ENCODE data around the gene NEURL3. TPM values are rescaled to one million over a fixed set of nuclear protein-coding genes. Genes with fewer than 3 reads are reported as not detected.

NEURL3 gene
- total RNA-seq, 4 donors from 2014 or later: 0.40 TPM; not detected in 3

DNA sequence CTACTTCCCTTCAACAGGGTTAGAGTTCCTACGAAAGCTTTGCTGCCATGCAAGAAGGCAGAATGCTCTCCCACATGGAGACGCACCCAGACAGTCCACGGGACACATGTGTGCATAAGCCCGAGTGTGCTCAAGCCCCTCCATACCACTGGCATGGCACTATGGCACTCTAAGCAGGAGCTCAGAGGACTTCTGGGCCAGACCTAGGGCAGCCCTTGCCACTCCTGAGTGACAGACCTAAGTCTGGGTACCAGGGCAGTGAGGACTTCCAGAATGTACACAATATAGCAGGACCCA is 20.0 kb upstream of the NEURL3 start:
- H3K27ac ChIP-seq: no peak overlapping the region
- no peak for TF ChIP-seq POLR2A (IDR thresholded peaks at IDR 0.05)
- TF ChIP-seq, protein P1, sequence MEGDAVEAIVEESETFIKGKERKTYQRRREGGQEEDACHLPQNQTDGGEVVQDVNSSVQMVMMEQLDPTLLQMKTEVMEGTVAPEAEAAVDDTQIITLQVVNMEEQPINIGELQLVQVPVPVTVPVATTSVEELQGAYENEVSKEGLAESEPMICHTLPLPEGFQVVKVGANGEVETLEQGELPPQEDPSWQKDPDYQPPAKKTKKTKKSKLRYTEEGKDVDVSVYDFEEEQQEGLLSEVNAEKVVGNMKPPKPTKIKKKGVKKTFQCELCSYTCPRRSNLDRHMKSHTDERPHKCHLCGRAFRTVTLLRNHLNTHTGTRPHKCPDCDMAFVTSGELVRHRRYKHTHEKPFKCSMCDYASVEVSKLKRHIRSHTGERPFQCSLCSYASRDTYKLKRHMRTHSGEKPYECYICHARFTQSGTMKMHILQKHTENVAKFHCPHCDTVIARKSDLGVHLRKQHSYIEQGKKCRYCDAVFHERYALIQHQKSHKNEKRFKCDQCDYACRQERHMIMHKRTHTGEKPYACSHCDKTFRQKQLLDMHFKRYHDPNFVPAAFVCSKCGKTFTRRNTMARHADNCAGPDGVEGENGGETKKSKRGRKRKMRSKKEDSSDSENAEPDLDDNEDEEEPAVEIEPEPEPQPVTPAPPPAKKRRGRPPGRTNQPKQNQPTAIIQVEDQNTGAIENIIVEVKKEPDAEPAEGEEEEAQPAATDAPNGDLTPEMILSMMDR (IDR thresholded peaks at IDR 0.05): no peak
- DNase-seq: no peak
- 93 to 95% methylated on average over 3 to 4 of the region's 4 CpGs for WGBS, 2 donors
- H3K4me1 ChIP-seq: peaks cover 0 to 31% of the 10 kb centered on the region in 2 donors
- no peaks in the 10 kb centered on the region for H3K9me3 ChIP-seq
- H3K4me3 ChIP-seq (replicated peaks in 1 of 3): no peak overlapping the region
- intact Hi-C loops (cut with DNase I): loop anchor here (10.0 kb wide), 1 partner anchor 280 kb away; no protein-coding TSS in a partner anchor
- no peaks in the 10 kb centered on the region for H3K36me3 ChIP-seq
- H3K27me3 ChIP-seq: no peaks in the 10 kb centered on the region

DNA sequence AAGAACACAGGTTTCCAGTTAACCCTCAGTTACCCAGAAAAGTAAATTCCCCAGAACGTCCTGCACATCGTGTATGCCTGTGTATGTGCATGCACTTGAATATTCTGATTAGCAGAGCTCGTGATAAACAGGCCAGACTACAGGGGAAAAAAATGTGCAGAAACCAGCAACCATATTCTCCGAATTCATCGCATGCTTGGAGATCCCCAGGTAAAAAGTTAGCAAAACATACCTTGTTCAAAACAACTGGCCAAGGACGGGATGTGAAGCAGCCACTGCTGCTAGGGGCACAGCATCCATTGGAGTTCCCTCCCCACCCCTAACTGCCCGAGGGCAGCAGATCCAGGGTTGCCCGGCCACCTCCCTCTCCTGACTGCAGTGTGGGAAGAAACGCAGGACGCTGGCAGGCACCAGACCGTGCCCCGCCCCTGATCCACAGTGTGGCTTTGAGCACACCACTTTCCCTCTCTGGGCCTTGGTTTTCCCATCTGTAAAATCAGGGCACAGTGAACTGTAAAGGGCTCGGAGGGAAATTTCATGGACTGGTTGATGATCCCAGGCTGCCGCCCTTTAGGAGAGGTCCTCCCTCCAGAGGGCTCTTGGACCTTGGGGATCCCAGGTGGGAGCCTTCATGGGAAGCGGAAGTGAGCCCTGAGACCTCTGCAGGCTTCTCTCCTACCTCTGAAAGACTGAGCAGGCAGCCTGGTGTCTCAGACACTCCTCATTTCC is 19.5 kb upstream of the NEURL3 start:
- WGBS, 2 donors: 74 to 81% methylated on average over 14 to 15 of the region's 15 CpGs
- Histone ChIP-seq H3K27ac (no peak overlapping the region), H3K27me3 (no peaks in the 10 kb centered on the region), H3K9me3 (no peaks in the 10 kb centered on the region), H3K4me1 (peaks cover 0 to 31% of the 10 kb centered on the region in 2 donors), H3K36me3 (no peaks in the 10 kb centered on the region), H3K4me3 (replicated peaks in 1 of 3) (no peak overlapping the region)
- DNase-seq: no peak
- intact Hi-C loops (cut with DNase I): loop anchor here (10.0 kb wide), 1 partner anchor 280 kb away; no protein-coding TSS in a partner anchor
- TF ChIP-seq, protein P1 (IDR thresholded peaks at IDR 0.05): no peak
- TF ChIP-seq POLR2A (IDR thresholded peaks at IDR 0.05): no peak

DNA sequence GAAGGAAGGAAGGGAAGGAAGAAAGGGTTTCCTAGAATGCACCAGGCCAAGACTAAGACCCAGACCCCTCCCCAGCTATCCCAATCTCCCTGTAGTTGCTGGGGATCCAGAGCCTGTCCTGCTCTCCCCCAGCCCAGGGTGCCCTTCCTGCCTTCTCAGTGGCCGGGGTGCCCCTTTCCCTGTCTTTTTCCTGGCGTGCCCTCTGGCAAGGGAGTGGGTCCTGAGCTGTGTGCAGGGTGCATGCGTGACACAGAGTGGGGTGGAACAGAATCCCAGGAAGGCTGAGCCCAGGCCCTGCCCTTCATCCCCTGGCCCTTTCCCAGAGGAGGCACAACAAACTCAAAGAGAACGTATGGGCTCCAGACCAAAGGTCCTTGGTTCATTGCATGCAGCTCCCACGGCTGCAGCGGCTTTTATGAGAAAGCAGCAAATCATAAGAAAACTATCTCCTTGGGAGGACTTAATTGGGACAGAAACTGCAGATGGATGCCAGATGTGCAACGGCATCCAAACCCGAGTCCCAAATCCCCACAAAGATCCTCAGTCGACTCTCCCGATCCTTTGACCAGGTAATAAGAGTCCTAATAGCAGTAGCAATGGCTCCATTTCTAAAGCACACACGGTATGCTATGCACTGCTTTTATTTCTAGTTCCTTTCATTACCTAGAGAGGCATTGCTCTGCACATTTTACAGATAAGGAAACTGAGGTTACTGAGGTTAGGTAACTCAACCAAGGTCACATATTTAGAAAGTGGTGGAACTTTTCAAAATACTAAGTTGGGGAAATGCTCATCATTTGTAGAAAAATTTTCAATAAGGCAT is 18.7 kb upstream of the NEURL3 start:
- TF ChIP-seq, protein P1 (IDR thresholded peaks at IDR 0.05): no peak
- no peak for TF ChIP-seq POLR2A (IDR thresholded peaks at IDR 0.05)
- intact Hi-C loops (cut with DNase I): loop anchor here (10.0 kb wide), 1 partner anchor 281 kb away; no protein-coding TSS in a partner anchor

GRCh38 chr2:96522304-96523203 is 17.4 kb upstream of the NEURL3 start:
- no peak overlapping the region for H3K27ac ChIP-seq
- intact Hi-C loops (cut with DNase I): loop anchor here (10.0 kb wide), 1 partner anchor 282 kb away; no protein-coding TSS in a partner anchor
- no peaks in the 10 kb centered on the region for H3K36me3 ChIP-seq
- DNase-seq: no peak
- no peaks in the 10 kb centered on the region for H3K27me3 ChIP-seq
- TF ChIP-seq, protein P1 (IDR thresholded peaks at IDR 0.05): no peak
- TF ChIP-seq POLR2A (IDR thresholded peaks at IDR 0.05): no peak
- no peaks in the 10 kb centered on the region for H3K9me3 ChIP-seq
- H3K4me1 ChIP-seq: peaks cover 0 to 11% of the 10 kb centered on the region in 2 donors
- WGBS, 2 donors: 85 to 86% methylated on average over 9 of the region's 9 CpGs
- no peak overlapping the region for H3K4me3 ChIP-seq (replicated peaks in 1 of 3)

More for the DNA sequence above, 18.7 kb upstream of the NEURL3 start:
- no peak for DNase-seq
- Histone ChIP-seq H3K4me3 (replicated peaks in 1 of 3) (no peak overlapping the region), H3K27me3 (no peaks in the 10 kb centered on the region), H3K9me3 (no peaks in the 10 kb centered on the region), H3K4me1 (peaks cover 0 to 24% of the 10 kb centered on the region in 2 donors), H3K27ac (no peak overlapping the region), H3K36me3 (no peaks in the 10 kb centered on the region)
- WGBS, 2 donors: 60 to 66% methylated on average over 11 of the region's 11 CpGs
